GM18909 (cell line): ENCODE data around the gene SUPT4H1.

Source experiments
- ATAC-seq: cut with Tn5 transposase; IDR thresholded peaks from one replicate; pipeline ENCODE4 v1.9.1; 2021; ENCODE audit warnings: mild to moderate bottlenecking; ENCODE audit not compliant: unreplicated experiment, poor library complexity

SUPT4H1 gene

GRCh38 chr17:58308985-58309917 lies 42.8 kb downstream of the SUPT4H1 start:
- no peak for ATAC-seq

GRCh38 chr17:58308173-58308984 lies 43.6 kb downstream of the SUPT4H1 start:
- ATAC-seq: no peak

GRCh38 chr17:58307468-58308172 lies 44.4 kb downstream of the SUPT4H1 start:
- ATAC-seq: no peak

- ATAC-seq: no peak
Measured at GRCh38 chr17:58306131-58306951, 45.7 kb downstream of the SUPT4H1 start.

GRCh38 chr17:58305626-58306025 lies 46.4 kb downstream of the SUPT4H1 start:
- ATAC-seq: no peak

- ATAC-seq: no peak
Measured at GRCh38 chr17:58304750-58305486, 47.1 kb downstream of the SUPT4H1 start.

GRCh38 chr17:58303971-58304749 lies 47.8 kb downstream of the SUPT4H1 start:
- no peak for ATAC-seq

- no peak for ATAC-seq
Measured at GRCh38 chr17:58302919-58303585, 48.9 kb downstream of the SUPT4H1 start.

GRCh38 chr17:58302171-58302918 lies 49.7 kb downstream of the SUPT4H1 start:
- ATAC-seq: no peak

- ATAC-seq: no peak
Measured at GRCh38 chr17:58301504-58302150, 50.4 kb downstream of the SUPT4H1 start.

- ATAC-seq: no peak
Measured at GRCh38 chr17:58300336-58300735, 51.7 kb downstream of the SUPT4H1 start.
